Measurements from ENCODE around the gene LOC128125822.

LOC128125822 gene

GRCh38 chr6:63543982-63544381, 28.3 kb upstream of the LOC128125822 start:
- H3K4me3 Mint-ChIP-seq: no peak overlapping the region
- H3K36me3 Mint-ChIP-seq: no peaks in the 10 kb centered on the region
- H3K27me3 Mint-ChIP-seq (ENCODE audit: low read depth): peaks cover 5% of the 10 kb centered on the region
- H3K4me1 Mint-ChIP-seq: peaks cover 22% of the 10 kb centered on the region
- H3K27ac Mint-ChIP-seq: peak overlapping the region; percentile 23
- H3K9me3 Mint-ChIP-seq: peaks cover 11% of the 10 kb centered on the region
- TF ChIP-seq CTCF (IDR thresholded peaks at IDR 0.05; ENCODE audit: unreplicated experiment): no peak
- no peak for DNase-seq (ENCODE audit: low spot score in 2 of 2, unreplicated experiment in 2 of 2)

- no peaks in the 10 kb centered on the region for H3K27me3 Mint-ChIP-seq (ENCODE audit: low read depth)
- H3K4me3 Mint-ChIP-seq: no peak overlapping the region
Observed at GRCh38 chr6:63546236-63546635, 26.0 kb upstream of the LOC128125822 start.

GRCh38 chr6:63546697-63547096, 25.6 kb upstream of the LOC128125822 start:
- Mint-ChIP-seq H3K36me3 (no peaks in the 10 kb centered on the region), H3K4me1 (peaks cover 22% of the 10 kb centered on the region), H3K27ac (no peak overlapping the region), H3K4me3 (no peak overlapping the region), H3K9me3 (peaks cover 11% of the 10 kb centered on the region), H3K27me3 (ENCODE audit: low read depth) (no peaks in the 10 kb centered on the region)
- no peak for TF ChIP-seq CTCF (IDR thresholded peaks at IDR 0.05; ENCODE audit: unreplicated experiment)
- no peak for DNase-seq (ENCODE audit: low spot score in 2 of 2, unreplicated experiment in 2 of 2)

More at GRCh38 chr6:63546236-63546635, 26.0 kb upstream of the LOC128125822 start:
- no peak for TF ChIP-seq CTCF (IDR thresholded peaks at IDR 0.05; ENCODE audit: unreplicated experiment)
- H3K9me3 Mint-ChIP-seq: peaks cover 11% of the 10 kb centered on the region
- no peak overlapping the region for H3K27ac Mint-ChIP-seq
- no peak for DNase-seq (ENCODE audit: low spot score in 2 of 2, unreplicated experiment in 2 of 2)
- no peaks in the 10 kb centered on the region for H3K36me3 Mint-ChIP-seq
- H3K4me1 Mint-ChIP-seq: peaks cover 22% of the 10 kb centered on the region

- Mint-ChIP-seq H3K9me3 (peaks cover 6% of the 10 kb centered on the region), H3K27ac (no peak overlapping the region), H3K27me3 (ENCODE audit: low read depth) (no peaks in the 10 kb centered on the region), H3K4me1 (peaks cover 11% of the 10 kb centered on the region), H3K4me3 (no peak overlapping the region), H3K36me3 (no peaks in the 10 kb centered on the region)
- no peak for DNase-seq (ENCODE audit: low spot score in 2 of 2, unreplicated experiment in 2 of 2)
- TF ChIP-seq CTCF (IDR thresholded peaks at IDR 0.05; ENCODE audit: unreplicated experiment): no peak
Observed at GRCh38 chr6:63549076-63549475, 23.2 kb upstream of the LOC128125822 start.

- Mint-ChIP-seq H3K9me3 (no peaks in the 10 kb centered on the region), H3K27me3 (ENCODE audit: low read depth) (no peaks in the 10 kb centered on the region), H3K36me3 (no peaks in the 10 kb centered on the region), H3K4me1 (no peaks in the 10 kb centered on the region), H3K27ac (no peak overlapping the region), H3K4me3 (no peak overlapping the region)
- no peak for TF ChIP-seq CTCF (IDR thresholded peaks at IDR 0.05; ENCODE audit: unreplicated experiment)
- DNase-seq (ENCODE audit: low spot score in 2 of 2, unreplicated experiment in 2 of 2): no peak
Observed at GRCh38 chr6:63553208-63553607, 19.1 kb upstream of the LOC128125822 start.

- DNase-seq (ENCODE audit: low spot score in 2 of 2, unreplicated experiment in 2 of 2): no peak
- TF ChIP-seq CTCF (IDR thresholded peaks at IDR 0.05; ENCODE audit: unreplicated experiment): no peak
- Mint-ChIP-seq H3K36me3 (no peaks in the 10 kb centered on the region), H3K27ac (no peak overlapping the region), H3K9me3 (no peaks in the 10 kb centered on the region), H3K4me3 (no peak overlapping the region), H3K4me1 (no peaks in the 10 kb centered on the region), H3K27me3 (ENCODE audit: low read depth) (no peaks in the 10 kb centered on the region)
Observed at GRCh38 chr6:63553900-63554299, 18.4 kb upstream of the LOC128125822 start.

Measured in mesothelial cell of epicardium (in vitro differentiated cells).